Bronchial epithelial cell (primary cell): ENCODE data around the gene BPI. TPM values are rescaled to one million over a fixed set of nuclear protein-coding genes. Genes with fewer than 3 reads are reported as not detected.
A peak's percentile ranks its signal among the peaks of the same experiment; 100 is the strongest.

Experiments used
- DNase-seq: peaks from one replicate; pipeline ENCODE4 v3.0.0-alpha.2; 2010; ENCODE audit warnings: low read depth
- FAIRE-seq: peaks from 2 replicates; lab custom pipeline; 2011; peaks lifted over from hg19 to GRCh38; lab: Jason Lieb, UNC
- H3K27me3 ChIP-seq: 2 replicates; pipeline ENCODE4 v1.5.1; 2011; ENCODE audit warnings: low read length; ENCODE audit not compliant: control insufficient read depth, insufficient read depth
- H3K36me3 ChIP-seq: 2 replicates; pipeline ENCODE4 v1.5.1; 2011; ENCODE audit warnings: low read length; ENCODE audit not compliant: control insufficient read depth, insufficient read depth
- H3K4me3 ChIP-seq: 2 replicates; pipeline ENCODE4 v1.5.1; 2011; ENCODE audit warnings: mild to moderate bottlenecking, low read depth, low read length, control low read depth
- total RNA-seq: library from RNA; depleted of rRNA; stranded (reverse); fragments of >200 nt; gene quantifications from 2 replicates; pipeline ENCODE4 v1.2.1, GENCODE V29; 2014
- TF ChIP-seq, protein P1 (sequence below): IDR thresholded peaks from 2 replicates; pipeline ENCODE4 v1.5.1; 2011; ENCODE audit warnings: mild to moderate bottlenecking, moderate library complexity, low read length, control low read depth, inconsistent platforms; ENCODE audit not compliant: insufficient read depth, severe bottlenecking

BPI gene
- total RNA-seq, 1 donor from 2014 or later, result not detected

DNA sequence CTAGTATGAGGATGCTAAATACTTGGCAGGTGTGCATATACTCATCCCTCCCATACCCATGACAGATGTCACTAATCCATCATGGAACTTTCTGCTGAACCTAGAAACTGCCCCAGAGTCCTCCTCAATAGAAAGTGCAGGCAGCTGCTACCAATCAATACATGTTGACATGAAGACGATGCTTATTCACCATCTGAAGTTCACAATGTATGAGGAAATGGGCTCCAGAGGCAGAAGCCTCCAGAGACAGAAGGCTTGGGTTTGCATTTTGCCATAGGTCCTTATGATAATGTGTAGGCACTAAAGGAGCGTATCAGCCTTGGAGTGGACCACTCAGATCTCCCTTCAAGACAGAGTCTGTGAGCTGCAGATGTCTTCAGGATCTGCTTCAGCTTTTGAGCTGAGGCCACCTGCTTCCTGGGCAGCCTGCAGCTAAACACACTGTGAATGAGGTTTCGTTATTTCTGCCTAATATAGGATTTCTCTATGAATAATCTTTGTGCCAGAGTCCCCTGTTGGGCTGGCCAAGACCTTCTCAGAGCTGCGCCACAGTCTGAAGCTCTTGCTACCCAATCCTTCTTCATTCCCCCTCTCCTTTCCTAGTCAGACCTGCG is 35.9 kb upstream of the BPI start:
- Histone ChIP-seq H3K36me3 (no peaks in the 10 kb centered on the region), H3K27me3 (no peaks in the 10 kb centered on the region), H3K4me3 (no peak overlapping the region)
- TF ChIP-seq, protein P1, sequence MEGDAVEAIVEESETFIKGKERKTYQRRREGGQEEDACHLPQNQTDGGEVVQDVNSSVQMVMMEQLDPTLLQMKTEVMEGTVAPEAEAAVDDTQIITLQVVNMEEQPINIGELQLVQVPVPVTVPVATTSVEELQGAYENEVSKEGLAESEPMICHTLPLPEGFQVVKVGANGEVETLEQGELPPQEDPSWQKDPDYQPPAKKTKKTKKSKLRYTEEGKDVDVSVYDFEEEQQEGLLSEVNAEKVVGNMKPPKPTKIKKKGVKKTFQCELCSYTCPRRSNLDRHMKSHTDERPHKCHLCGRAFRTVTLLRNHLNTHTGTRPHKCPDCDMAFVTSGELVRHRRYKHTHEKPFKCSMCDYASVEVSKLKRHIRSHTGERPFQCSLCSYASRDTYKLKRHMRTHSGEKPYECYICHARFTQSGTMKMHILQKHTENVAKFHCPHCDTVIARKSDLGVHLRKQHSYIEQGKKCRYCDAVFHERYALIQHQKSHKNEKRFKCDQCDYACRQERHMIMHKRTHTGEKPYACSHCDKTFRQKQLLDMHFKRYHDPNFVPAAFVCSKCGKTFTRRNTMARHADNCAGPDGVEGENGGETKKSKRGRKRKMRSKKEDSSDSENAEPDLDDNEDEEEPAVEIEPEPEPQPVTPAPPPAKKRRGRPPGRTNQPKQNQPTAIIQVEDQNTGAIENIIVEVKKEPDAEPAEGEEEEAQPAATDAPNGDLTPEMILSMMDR, result no peak
- DNase-seq (no peak), FAIRE-seq (no peak)

DNA sequence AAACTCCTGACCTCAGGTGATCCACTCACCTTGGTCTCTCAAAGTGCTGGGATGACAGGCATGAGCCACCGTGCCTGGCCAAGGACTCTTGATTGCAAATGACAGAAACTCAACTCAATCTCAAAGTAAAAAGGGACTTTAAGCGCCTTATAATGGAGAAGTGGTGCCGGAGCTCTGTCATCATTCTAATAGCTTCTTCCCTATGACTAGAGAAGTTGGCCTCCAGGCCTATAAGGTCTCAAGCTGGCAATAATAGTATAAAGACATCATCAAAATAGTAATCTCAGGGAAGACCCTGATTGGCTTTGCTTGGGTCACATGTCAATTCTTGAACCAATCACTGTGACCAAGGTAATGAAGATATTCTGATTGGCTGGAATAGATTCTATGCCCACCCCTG is 34.9 kb upstream of the BPI start:
- DNase-seq (no peak), FAIRE-seq (no peak)
- H3K36me3 ChIP-seq, result no peaks in the 10 kb centered on the region
- no peaks in the 10 kb centered on the region for H3K27me3 ChIP-seq
- TF ChIP-seq, protein P1, result no peak
- no peak overlapping the region for H3K4me3 ChIP-seq

GRCh38 chr20:38269715-38270114 is 34.2 kb upstream of the BPI start:
- TF ChIP-seq, protein P1, result no peak
- H3K27me3 ChIP-seq, result no peaks in the 10 kb centered on the region
- H3K36me3 ChIP-seq, result no peaks in the 10 kb centered on the region
- no peak for DNase-seq
- FAIRE-seq, result no peak
- H3K4me3 ChIP-seq, result no peak overlapping the region

DNA sequence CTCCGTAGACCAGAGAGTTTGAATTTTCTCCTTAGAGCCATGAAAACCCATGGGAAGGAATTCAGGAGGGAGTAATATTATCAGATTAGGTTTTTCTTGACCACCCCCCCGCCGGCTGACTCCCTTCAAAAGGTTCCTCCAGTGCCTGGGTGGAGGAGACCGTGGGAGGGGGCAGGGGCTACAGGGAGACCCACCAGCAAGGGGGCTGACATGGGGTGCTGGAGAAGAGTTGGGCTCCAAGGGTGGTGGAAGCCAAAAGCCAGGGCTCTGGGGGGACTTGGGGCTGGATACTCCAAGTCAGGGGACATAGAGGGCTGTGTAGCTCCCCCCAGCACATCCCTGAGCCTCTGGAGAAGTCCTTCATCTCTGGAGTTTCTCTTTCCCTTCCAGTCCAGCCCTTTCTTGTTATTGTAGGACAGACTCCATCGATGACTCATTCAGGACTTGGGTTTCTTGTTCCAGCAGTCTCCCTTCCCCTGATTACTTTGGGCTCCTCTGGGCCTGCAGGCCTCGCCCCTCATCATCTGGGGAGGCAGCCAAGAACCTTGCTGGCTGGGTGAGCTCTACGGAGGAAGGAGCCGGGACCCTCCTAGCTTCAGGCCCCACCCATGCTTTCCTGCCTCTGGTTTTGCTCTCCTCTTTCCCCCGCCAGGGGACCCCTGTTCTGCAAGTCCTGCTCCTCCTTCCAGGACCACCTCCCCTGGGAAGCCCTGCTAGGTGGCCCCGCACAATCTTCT is 32.9 kb upstream of the BPI start:
- no peak for FAIRE-seq
- Histone ChIP-seq H3K4me3 (no peak overlapping the region), H3K36me3 (no peaks in the 10 kb centered on the region), H3K27me3 (no peaks in the 10 kb centered on the region)
- TF ChIP-seq, protein P1, result no peak
- DNase-seq, result peak; percentile 87

GRCh38 chr20:38271608-38272120 is 32.3 kb upstream of the BPI start:
- FAIRE-seq (no peak), DNase-seq (no peak)
- H3K36me3 ChIP-seq, result no peaks in the 10 kb centered on the region
- no peak overlapping the region for H3K4me3 ChIP-seq
- TF ChIP-seq, protein P1, result no peak
- no peaks in the 10 kb centered on the region for H3K27me3 ChIP-seq
